ENCODE results near the gene FCRL4. TPM values are rescaled to one million over a fixed set of nuclear protein-coding genes. Genes with fewer than 3 reads are reported as not detected.

The FCRL4 gene
- total RNA-seq, 1 experiment from 2014 or later, result not detected

- TF ChIP-seq CTCF (conservative IDR thresholded peaks at IDR 0.05), result no peak
- Histone ChIP-seq H3K18ac (ENCODE audit: insufficient read length, low read depth, low read length) (no peak overlapping the region), H2BK15ac (ENCODE audit: low read depth, low read length) (no peak overlapping the region), H4K91ac (ENCODE audit: insufficient read length, low read depth, low read length) (no peak overlapping the region), H2AFZ (ENCODE audit: low read length) (no peak overlapping the region), H3K4ac (ENCODE audit: low read depth, low read length) (no peak overlapping the region), H2BK5ac (ENCODE audit: insufficient read length, low read length) (no peak overlapping the region), H3K79me1 (ENCODE audit: insufficient read depth, low read depth, low read length, poor library complexity, severe bottlenecking) (no peaks in the 10 kb centered on the region), H3K9ac (ENCODE audit: extremely low read depth, insufficient read length, low read length) (no peak overlapping the region), H3T11ph (ENCODE audit: low read length) (no peak overlapping the region), H3K4me1 (ENCODE audit: insufficient read depth, low read length) (no peaks in the 10 kb centered on the region), H4K20me1 (ENCODE audit: control insufficient read depth, insufficient read depth, insufficient read length) (no peaks in the 10 kb centered on the region), H3K14ac (ENCODE audit: insufficient read depth, low read length) (no peak overlapping the region), H3K9me3 (ENCODE audit: control insufficient read depth, low read depth, low read length) (no peaks in the 10 kb centered on the region), H3K23ac (ENCODE audit: insufficient read length, low read depth, low read length) (no peak overlapping the region), H2BK20ac (ENCODE audit: low read depth, low read length, poor library complexity, severe bottlenecking) (no peak overlapping the region), H4K5ac (ENCODE audit: insufficient read length, low read depth, low read length) (no peak overlapping the region), H3K4me2 (ENCODE audit: insufficient read depth, insufficient read length, low read length) (no peak overlapping the region), H3K27me3 (ENCODE audit: insufficient read depth, low read length) (no peaks in the 10 kb centered on the region), H3K56ac (ENCODE audit: insufficient read length, low read depth, low read length) (no peak overlapping the region), H4K8ac (replicated peaks; ENCODE audit: insufficient read length, low read depth, low read length) (no peak overlapping the region), H2AK5ac (ENCODE audit: insufficient read length, low read length) (no peak overlapping the region), H2BK12ac (ENCODE audit: insufficient read length, low read depth, low read length) (no peak overlapping the region), H3K79me2 (ENCODE audit: insufficient read depth, low read length) (no peaks in the 10 kb centered on the region), H3K27ac (ENCODE audit: insufficient read length, low read depth, low read length) (no peak overlapping the region), H2BK120ac (ENCODE audit: low read depth, low read length, poor library complexity, severe bottlenecking) (no peak overlapping the region), H3K23me2 (ENCODE audit: insufficient read length, low read depth, low read length, poor library complexity, severe bottlenecking) (no peaks in the 10 kb centered on the region)
- peaks cover 2 to 4% of the 10 kb centered on the region in 2 experiments; a peak in 3 of 4 replicates for H3K4me1 Mint-ChIP-seq
- H3K27me3 Mint-ChIP-seq (ENCODE audit: low read depth), result peaks cover 2% of the 10 kb centered on the region
- H3K27ac Mint-ChIP-seq, result no peak overlapping the region
- no peaks in the 10 kb centered on the region for H3K36me3 Mint-ChIP-seq (ENCODE audit: insufficient read depth in 1 of 3, low read depth in 3 of 3)
- WGBS (ENCODE audit: extremely low coverage, insufficient read length, low lambda C conversion rate), result no CpG with 5 or more reads among the region's 1 CpG
- DNase-seq, result no peak
- no peak overlapping the region for H3K4me3 Mint-ChIP-seq
- H3K9me3 Mint-ChIP-seq, result no peaks in the 10 kb centered on the region
These were observed 30.9 kb upstream of the FCRL4 start for GRCh38 chr1:157628773-157629172.
